ENCODE measurements around the gene KIAA0232.

The KIAA0232 gene

DNA sequence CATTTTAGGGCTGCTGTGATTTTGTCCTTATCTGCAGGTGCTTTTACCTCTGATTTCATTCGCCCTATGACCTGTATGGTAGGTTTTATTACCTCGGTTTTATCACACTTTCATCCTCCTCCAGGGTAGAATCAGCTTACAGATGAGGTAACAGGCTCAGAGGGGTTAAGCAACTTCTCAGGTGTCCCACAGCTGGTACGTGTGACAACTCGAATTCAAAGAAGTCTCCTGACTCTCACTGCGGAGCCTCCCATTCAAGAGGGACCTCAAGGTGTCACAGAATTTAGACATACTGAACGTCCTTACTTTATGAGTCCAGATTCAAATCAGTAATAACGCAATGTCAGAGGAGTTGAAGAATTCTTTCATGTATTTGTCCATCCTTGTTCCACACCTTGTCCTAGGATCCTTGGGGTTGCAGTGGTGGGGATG, 12.5 kb upstream of the KIAA0232 start:
- TF ChIP-seq, protein P1, sequence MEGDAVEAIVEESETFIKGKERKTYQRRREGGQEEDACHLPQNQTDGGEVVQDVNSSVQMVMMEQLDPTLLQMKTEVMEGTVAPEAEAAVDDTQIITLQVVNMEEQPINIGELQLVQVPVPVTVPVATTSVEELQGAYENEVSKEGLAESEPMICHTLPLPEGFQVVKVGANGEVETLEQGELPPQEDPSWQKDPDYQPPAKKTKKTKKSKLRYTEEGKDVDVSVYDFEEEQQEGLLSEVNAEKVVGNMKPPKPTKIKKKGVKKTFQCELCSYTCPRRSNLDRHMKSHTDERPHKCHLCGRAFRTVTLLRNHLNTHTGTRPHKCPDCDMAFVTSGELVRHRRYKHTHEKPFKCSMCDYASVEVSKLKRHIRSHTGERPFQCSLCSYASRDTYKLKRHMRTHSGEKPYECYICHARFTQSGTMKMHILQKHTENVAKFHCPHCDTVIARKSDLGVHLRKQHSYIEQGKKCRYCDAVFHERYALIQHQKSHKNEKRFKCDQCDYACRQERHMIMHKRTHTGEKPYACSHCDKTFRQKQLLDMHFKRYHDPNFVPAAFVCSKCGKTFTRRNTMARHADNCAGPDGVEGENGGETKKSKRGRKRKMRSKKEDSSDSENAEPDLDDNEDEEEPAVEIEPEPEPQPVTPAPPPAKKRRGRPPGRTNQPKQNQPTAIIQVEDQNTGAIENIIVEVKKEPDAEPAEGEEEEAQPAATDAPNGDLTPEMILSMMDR (IDR thresholded peaks at IDR 0.05; ENCODE audit: low read depth, low read length, poor library complexity, severe bottlenecking), result no peak
- no peak for TF ChIP-seq EZH2phosphoT487 (IDR thresholded peaks at IDR 0.05; ENCODE audit: borderline replicate concordance, low read length)
- Histone ChIP-seq H3F3A (ENCODE audit: control insufficient read depth, insufficient read depth) (no peaks in the 10 kb centered on the region), H4K20me1 (ENCODE audit: control insufficient read depth, insufficient read depth, low read depth, low read length) (no peaks in the 10 kb centered on the region), H3K4me2 (ENCODE audit: low read length) (no peak overlapping the region), H3K9me2 (replicated peaks; ENCODE audit: control insufficient read depth, low read length) (no peaks in the 10 kb centered on the region), H3K36me3 (ENCODE audit: control insufficient read depth, low read length) (no peaks in the 10 kb centered on the region), H3K79me2 (ENCODE audit: control insufficient read depth, low read length) (no peaks in the 10 kb centered on the region), H3K4me3 (ENCODE audit: low read length) (no peak overlapping the region), H3K4me1 (ENCODE audit: control insufficient read depth, low read length) (0 out of 2 replicates have a peak, but pooled peaks cover under 1% of the 10 kb centered on the region), H3K27ac (ENCODE audit: low read depth, low read length) (no peak overlapping the region), H3K27me3 (ENCODE audit: control insufficient read depth, low read length) (peaks cover 17% of the 10 kb centered on the region), H3K9me3 (ENCODE audit: control insufficient read depth, insufficient read depth, low read length) (no peaks in the 10 kb centered on the region)

DNA sequence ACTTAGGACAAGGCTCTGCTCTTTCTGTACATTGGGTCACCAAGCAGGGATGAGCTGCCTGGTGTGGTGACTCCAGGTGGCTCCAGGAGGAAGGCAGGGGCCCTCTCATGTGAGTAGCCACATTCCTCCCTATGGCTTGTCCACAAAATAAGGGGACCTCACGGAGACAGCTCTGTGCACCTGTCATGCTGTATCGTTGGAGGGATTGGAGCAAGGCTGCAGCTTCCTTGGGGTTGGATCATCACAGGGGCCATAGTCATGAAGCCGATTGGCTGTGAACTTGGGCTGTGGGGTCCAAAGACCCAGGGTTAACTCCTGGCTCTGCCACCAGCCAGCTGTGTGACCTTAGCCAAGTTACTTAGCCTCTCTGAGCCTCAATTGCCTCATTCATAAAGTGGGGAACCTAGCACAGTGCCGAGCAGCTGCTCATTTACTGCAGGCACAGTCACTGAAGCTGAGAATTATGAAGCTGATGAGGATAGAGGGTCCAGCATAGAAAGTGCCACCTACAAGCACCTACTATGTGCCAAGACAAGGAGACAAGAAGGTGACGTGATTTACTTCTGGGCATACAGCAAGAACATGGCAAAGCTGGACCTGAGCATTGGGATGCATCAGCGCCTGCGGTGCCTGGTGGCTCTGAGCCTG, 11.8 kb upstream of the KIAA0232 start:
- H3K27ac ChIP-seq (ENCODE audit: low read depth, low read length), result no peak overlapping the region
- H3K36me3 ChIP-seq (ENCODE audit: control insufficient read depth, low read length), result no peaks in the 10 kb centered on the region
- H3K4me3 ChIP-seq (ENCODE audit: low read length), result no peak overlapping the region
- no peaks in the 10 kb centered on the region for H3K9me2 ChIP-seq (replicated peaks; ENCODE audit: control insufficient read depth, low read length)
- no peak for TF ChIP-seq EZH2phosphoT487 (IDR thresholded peaks at IDR 0.05; ENCODE audit: borderline replicate concordance, low read length)
- TF ChIP-seq, protein P1 (IDR thresholded peaks at IDR 0.05; ENCODE audit: low read depth, low read length, poor library complexity, severe bottlenecking), result no peak
- H3K79me2 ChIP-seq (ENCODE audit: control insufficient read depth, low read length), result no peaks in the 10 kb centered on the region
- 0 out of 2 replicates have a peak, but pooled peaks cover 6% of the 10 kb centered on the region for H3K4me1 ChIP-seq (ENCODE audit: control insufficient read depth, low read length)
- peaks cover 14% of the 10 kb centered on the region for H3K27me3 ChIP-seq (ENCODE audit: control insufficient read depth, low read length)
- no peaks in the 10 kb centered on the region for H3F3A ChIP-seq (ENCODE audit: control insufficient read depth, insufficient read depth)
- H3K9me3 ChIP-seq (ENCODE audit: control insufficient read depth, insufficient read depth, low read length), result no peaks in the 10 kb centered on the region
- no peak overlapping the region for H3K4me2 ChIP-seq (ENCODE audit: low read length)
- H4K20me1 ChIP-seq (ENCODE audit: control insufficient read depth, insufficient read depth, low read depth, low read length), result no peaks in the 10 kb centered on the region

DNA sequence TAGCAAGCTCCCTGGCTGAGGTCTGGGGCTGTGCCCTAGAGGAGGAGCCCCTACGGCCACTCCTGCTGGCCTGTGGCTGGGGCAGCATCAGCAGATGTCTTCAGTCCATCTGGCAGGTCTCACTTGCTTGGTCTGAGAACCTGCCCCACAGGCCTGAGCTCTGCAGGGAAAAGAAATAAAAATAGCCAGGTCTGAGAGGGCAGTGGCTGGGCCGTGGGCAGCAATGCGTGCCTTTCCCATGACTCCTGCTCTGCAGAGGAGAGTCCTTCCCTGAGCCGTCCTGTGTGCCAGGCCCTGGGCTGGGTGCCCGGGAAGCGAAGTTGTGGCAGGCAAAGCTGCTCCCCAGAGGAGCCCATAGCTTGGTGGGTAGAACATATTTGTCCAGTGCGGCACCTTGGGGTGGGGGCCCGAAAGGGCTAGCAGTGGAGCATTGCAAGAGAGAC, 11.3 kb upstream of the KIAA0232 start:
- H4K20me1 ChIP-seq (ENCODE audit: control insufficient read depth, insufficient read depth, low read depth, low read length), result no peaks in the 10 kb centered on the region
- no peak overlapping the region for H3K4me3 ChIP-seq (ENCODE audit: low read length)
- peaks cover 10% of the 10 kb centered on the region for H3K27me3 ChIP-seq (ENCODE audit: control insufficient read depth, low read length)
- no peaks in the 10 kb centered on the region for H3K9me3 ChIP-seq (ENCODE audit: control insufficient read depth, insufficient read depth, low read length)
- no peaks in the 10 kb centered on the region for H3K36me3 ChIP-seq (ENCODE audit: control insufficient read depth, low read length)
- no peak overlapping the region for H3K27ac ChIP-seq (ENCODE audit: low read depth, low read length)
- no peaks in the 10 kb centered on the region for H3K9me2 ChIP-seq (replicated peaks; ENCODE audit: control insufficient read depth, low read length)
- H3K4me1 ChIP-seq (ENCODE audit: control insufficient read depth, low read length), result 0 out of 2 replicates have a peak, but pooled peaks cover 6% of the 10 kb centered on the region
- H3F3A ChIP-seq (ENCODE audit: control insufficient read depth, insufficient read depth), result no peaks in the 10 kb centered on the region
- no peak for TF ChIP-seq EZH2phosphoT487 (IDR thresholded peaks at IDR 0.05; ENCODE audit: borderline replicate concordance, low read length)
- TF ChIP-seq, protein P1 (IDR thresholded peaks at IDR 0.05; ENCODE audit: low read depth, low read length, poor library complexity, severe bottlenecking), result no peak
- H3K4me2 ChIP-seq (ENCODE audit: low read length), result no peak overlapping the region
- H3K79me2 ChIP-seq (ENCODE audit: control insufficient read depth, low read length), result no peaks in the 10 kb centered on the region
